HG02840 (cell line): ENCODE data around the gene MUC20.
"Not testable (repeated sequence)": the region's sequence is repeated elsewhere in the genome, so short reads cannot be mapped to it uniquely, and the experiment has no call there.

Experiments
- ATAC-seq: cut with Tn5 transposase; IDR thresholded peaks from one replicate; pipeline ENCODE4 v1.9.1; 2021; ENCODE audit warnings: mild to moderate bottlenecking, moderate library complexity, moderate number of reproducible peaks; ENCODE audit not compliant: unreplicated experiment, low FRiP score

MUC20 gene

GRCh38 chr3:195727606-195728195 lies 6.9 kb downstream of the MUC20 start:
- no peak for ATAC-seq

- not testable (repeated sequence) for ATAC-seq
Measured at GRCh38 chr3:195728789-195729188, 8.0 kb downstream of the MUC20 start.

GRCh38 chr3:195729476-195730251 lies 8.9 kb downstream of the MUC20 start:
- no peak for ATAC-seq

GRCh38 chr3:195731356-195731905 lies 10.7 kb downstream of the MUC20 start:
- ATAC-seq = no peak

- ATAC-seq = no peak
Measured at GRCh38 chr3:195732940-195733339, 12.2 kb downstream of the MUC20 start.

GRCh38 chr3:195735036-195735695 lies 14.4 kb downstream of the MUC20 start:
- no peak for ATAC-seq

GRCh38 chr3:195736866-195737490 lies 16.2 kb downstream of the MUC20 start:
- ATAC-seq = no peak

GRCh38 chr3:195737782-195738181 lies 17.0 kb downstream of the MUC20 start:
- ATAC-seq = not testable (repeated sequence)

GRCh38 chr3:195738274-195739044 lies 17.7 kb downstream of the MUC20 start:
- no peak for ATAC-seq

- no peak for ATAC-seq
Measured at GRCh38 chr3:195739561-195740111, 18.9 kb downstream of the MUC20 start.

- no peak for ATAC-seq
Measured at GRCh38 chr3:195744437-195744836, 23.7 kb downstream of the MUC20 start.

- ATAC-seq = no peak
Measured at GRCh38 chr3:195746346-195746745, 25.6 kb downstream of the MUC20 start.

GRCh38 chr3:195746751-195747150 lies 26.0 kb downstream of the MUC20 start:
- ATAC-seq = no peak

GRCh38 chr3:195748661-195749060 lies 27.9 kb downstream of the MUC20 start:
- no peak for ATAC-seq

GRCh38 chr3:195749101-195749500 lies 28.3 kb downstream of the MUC20 start:
- not testable (repeated sequence) for ATAC-seq

- ATAC-seq = no peak
Measured at GRCh38 chr3:195750797-195751520, 30.2 kb downstream of the MUC20 start.

- ATAC-seq = no peak
Measured at GRCh38 chr3:195751560-195751959, 30.8 kb downstream of the MUC20 start.

- ATAC-seq = no peak
Measured at GRCh38 chr3:195752066-195752465, 31.3 kb downstream of the MUC20 start.
